Mucosa of descending colon (tissue), 3 donors: ENCODE data around the gene SH3GLB2. TPM values are rescaled to one million over a fixed set of nuclear protein-coding genes. Genes with fewer than 3 reads are reported as not detected.

Experiments used
- ATAC-seq: fragments of 200-7000 bp; cut with Tn5 transposase; one replicate; pipeline ENCODE4 v1.9.1; 2020; ENCODE audit warnings: mild to moderate bottlenecking, moderate library complexity
- DNase-seq, 3 donors: peaks; one replicate each; pipeline ENCODE4 v3.0.0-alpha.2; 2020
- H3K36me3 ChIP-seq: fragments of 200-600 bp; one replicate; pipeline ENCODE4 v1.8.0; 2021; ENCODE audit warnings: low read depth, mild to moderate bottlenecking
- H3K4me1 ChIP-seq: fragments of 200-600 bp; one replicate; pipeline ENCODE4 v1.8.0; 2021; ENCODE audit warnings: low read depth, mild to moderate bottlenecking
- H3K4me3 ChIP-seq: fragments of 200-600 bp; one replicate; pipeline ENCODE4 v1.8.0; 2021; ENCODE audit warnings: mild to moderate bottlenecking
- H3K9me3 ChIP-seq: fragments of 200-600 bp; one replicate; pipeline ENCODE4 v1.8.0; 2021; ENCODE audit warnings: mild to moderate bottlenecking
- intact Hi-C, 2 donors: fragments of 100-400 bp; cut with DNase I in 1 of 2; cut with micrococcal nuclease in 1 of 2; formaldehyde crosslinking; loops; one replicate each; pipeline versions ENCODE4 v1.11.0 to v1.11.1; 2022; cut with DNase I, micrococcal nuclease
- total RNA-seq, 3 donors: library from RNA; stranded (reverse); fragmentation: NEBNext Ultra II Directional in 2 of 3; extraction: Animal tissue kit (Norgen Biotek cat#: 25700) in 2 of 3; gene quantifications; one replicate each; pipeline versions ENCODE4 v1.2.1 to v1.2.4, GENCODE V29; 2021 to 2023
- TF ChIP-seq, protein P1 (sequence below): fragments of 200-600 bp; IDR thresholded peaks from one replicate; pipeline ENCODE4 v1.8.0; 2022; ENCODE audit warnings: antibody characterized with exemption, mild to moderate bottlenecking
- donor health status: DM: no; HTN: no; CAD: no; lungs with moderate emphysema.
- donor health status: DM: no; HTN: no; CAD: no.
- donor health status: DM: no; HTN: yes; CAD: no.

SH3GLB2 gene
- total RNA-seq, 3 donors from 2014 or later: 107 to 158 (median 128) TPM

DNA sequence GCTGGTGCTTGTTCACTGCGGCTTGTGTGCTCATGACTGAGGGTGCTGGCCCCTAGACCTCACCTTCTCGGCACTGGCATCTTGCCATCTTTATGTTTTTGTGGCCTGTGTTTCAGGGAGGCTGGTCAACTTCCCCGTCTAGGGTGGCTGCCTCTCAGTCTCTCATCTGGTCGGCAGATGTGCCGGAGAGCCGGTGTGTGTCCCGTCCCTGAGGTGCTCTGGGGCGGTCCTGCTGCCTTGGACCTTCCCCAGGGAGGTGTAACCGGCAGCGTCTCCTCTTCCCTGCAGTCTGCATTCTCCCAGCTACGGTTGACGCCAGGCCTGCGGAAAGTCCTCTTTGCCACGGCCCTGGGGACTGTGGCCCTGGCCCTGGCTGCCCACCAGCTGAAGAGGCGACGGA is 13.9 kb upstream of the SH3GLB2 start:
- no peak overlapping the region for H3K4me3 ChIP-seq
- no peak for ATAC-seq
- no peak for DNase-seq
- H3K9me3 ChIP-seq: no peaks in the 10 kb centered on the region
- TF ChIP-seq, protein P1, sequence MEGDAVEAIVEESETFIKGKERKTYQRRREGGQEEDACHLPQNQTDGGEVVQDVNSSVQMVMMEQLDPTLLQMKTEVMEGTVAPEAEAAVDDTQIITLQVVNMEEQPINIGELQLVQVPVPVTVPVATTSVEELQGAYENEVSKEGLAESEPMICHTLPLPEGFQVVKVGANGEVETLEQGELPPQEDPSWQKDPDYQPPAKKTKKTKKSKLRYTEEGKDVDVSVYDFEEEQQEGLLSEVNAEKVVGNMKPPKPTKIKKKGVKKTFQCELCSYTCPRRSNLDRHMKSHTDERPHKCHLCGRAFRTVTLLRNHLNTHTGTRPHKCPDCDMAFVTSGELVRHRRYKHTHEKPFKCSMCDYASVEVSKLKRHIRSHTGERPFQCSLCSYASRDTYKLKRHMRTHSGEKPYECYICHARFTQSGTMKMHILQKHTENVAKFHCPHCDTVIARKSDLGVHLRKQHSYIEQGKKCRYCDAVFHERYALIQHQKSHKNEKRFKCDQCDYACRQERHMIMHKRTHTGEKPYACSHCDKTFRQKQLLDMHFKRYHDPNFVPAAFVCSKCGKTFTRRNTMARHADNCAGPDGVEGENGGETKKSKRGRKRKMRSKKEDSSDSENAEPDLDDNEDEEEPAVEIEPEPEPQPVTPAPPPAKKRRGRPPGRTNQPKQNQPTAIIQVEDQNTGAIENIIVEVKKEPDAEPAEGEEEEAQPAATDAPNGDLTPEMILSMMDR: no peak
- peaks cover 6% of the 10 kb centered on the region for H3K36me3 ChIP-seq
- H3K4me1 ChIP-seq: peaks cover 17% of the 10 kb centered on the region
- intact Hi-C loops: no loop called here

DNA sequence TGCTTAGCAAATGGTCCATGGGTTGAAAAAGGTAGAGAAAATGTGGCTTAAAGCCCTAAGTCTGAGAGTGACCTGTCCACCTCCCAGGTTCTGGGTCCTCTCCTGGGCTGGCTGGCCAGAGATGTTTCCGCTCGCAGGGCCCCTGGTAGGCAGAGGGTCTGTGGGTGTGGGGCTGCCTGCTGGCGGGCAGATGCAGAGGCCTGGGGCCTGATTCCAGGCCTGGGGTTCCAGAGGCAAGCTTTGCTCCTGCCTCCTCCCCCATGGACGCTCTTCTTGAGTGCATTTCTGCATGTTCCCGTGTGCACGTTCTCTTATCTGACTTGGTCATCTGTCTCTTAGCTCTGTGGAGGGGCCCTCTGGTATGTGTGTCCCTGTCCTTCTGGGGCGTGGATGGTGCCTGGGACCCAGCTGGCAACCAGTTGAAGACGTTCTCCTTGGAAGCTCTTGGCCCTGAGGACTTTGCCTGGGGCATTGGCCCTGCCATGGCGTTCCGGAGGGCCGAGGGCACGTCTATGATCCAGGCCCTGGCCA is 12.0 kb upstream of the SH3GLB2 start:
- Histone ChIP-seq H3K4me1 (peaks cover 25% of the 10 kb centered on the region), H3K4me3 (no peak overlapping the region), H3K9me3 (no peaks in the 10 kb centered on the region), H3K36me3 (peaks cover 6% of the 10 kb centered on the region)
- DNase-seq: no peak
- ATAC-seq: no peak
- intact Hi-C loops: no loop called here
- TF ChIP-seq, protein P1: no peak

DNA sequence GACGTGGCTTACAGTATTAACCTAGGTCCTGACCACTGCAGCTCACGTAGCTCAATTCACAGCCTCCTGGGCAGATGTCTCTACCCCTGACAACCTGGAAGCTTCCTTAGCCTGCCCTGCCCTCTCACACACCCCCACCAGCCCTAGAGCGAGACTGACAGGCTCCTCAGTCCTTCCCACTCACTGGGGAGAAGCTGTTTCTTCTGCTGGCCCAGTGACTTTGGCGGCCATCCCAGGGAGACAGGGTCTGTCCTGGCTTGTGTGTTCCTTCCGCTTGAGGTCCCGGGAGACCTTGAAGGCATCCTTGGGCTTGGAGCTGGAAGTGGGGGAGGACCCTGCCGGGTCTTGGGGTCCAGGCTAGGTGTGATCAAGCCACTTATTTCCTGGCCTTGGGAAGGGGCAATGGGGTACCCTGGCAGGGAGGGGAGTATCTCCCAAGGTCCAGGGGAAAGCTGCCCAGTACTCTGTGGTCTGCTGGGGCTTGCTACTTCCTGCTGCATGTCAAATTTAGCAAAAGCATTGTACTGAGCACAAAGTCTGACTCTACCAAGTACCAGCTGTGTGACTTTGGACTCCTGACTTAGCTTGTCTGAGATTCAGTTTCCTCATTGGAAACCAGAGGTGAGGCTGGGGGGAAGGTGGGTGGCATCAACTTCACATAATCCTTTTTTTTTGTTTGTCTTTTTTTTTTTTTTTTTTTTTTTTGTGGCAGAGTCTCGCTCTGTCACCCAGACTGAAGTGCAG is 10.2 kb upstream of the SH3GLB2 start:
- intact Hi-C loops: no loop called here
- peak; percentile 7 for ATAC-seq
- H3K9me3 ChIP-seq: no peaks in the 10 kb centered on the region
- no peak for DNase-seq
- peaks cover 6% of the 10 kb centered on the region for H3K36me3 ChIP-seq
- H3K4me3 ChIP-seq: no peak overlapping the region
- TF ChIP-seq, protein P1: no peak
- peaks cover 25% of the 10 kb centered on the region for H3K4me1 ChIP-seq

DNA sequence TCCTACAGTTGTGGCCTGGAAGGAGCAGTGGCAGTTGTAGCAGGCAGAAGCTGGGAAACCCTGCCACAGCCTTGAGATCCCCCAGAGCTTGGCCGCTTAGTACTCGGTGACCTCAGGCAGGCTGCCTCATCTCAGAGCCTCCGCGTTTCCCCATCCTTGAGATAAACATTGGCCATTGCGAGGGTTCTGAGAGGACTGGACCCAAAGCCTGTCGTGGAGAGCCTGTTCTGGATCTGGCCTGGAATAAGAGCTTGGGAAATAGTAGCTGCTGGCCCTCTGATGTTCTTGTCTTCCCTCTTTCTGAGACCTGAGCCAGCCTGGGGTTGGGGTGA is 9.6 kb upstream of the SH3GLB2 start:
- no peak overlapping the region for H3K4me3 ChIP-seq
- H3K36me3 ChIP-seq: peaks cover 6% of the 10 kb centered on the region
- peaks cover 25% of the 10 kb centered on the region for H3K4me1 ChIP-seq
- no peak for DNase-seq
- intact Hi-C loops: no loop called here
- no peaks in the 10 kb centered on the region for H3K9me3 ChIP-seq
- ATAC-seq: no peak
- TF ChIP-seq, protein P1: no peak

DNA sequence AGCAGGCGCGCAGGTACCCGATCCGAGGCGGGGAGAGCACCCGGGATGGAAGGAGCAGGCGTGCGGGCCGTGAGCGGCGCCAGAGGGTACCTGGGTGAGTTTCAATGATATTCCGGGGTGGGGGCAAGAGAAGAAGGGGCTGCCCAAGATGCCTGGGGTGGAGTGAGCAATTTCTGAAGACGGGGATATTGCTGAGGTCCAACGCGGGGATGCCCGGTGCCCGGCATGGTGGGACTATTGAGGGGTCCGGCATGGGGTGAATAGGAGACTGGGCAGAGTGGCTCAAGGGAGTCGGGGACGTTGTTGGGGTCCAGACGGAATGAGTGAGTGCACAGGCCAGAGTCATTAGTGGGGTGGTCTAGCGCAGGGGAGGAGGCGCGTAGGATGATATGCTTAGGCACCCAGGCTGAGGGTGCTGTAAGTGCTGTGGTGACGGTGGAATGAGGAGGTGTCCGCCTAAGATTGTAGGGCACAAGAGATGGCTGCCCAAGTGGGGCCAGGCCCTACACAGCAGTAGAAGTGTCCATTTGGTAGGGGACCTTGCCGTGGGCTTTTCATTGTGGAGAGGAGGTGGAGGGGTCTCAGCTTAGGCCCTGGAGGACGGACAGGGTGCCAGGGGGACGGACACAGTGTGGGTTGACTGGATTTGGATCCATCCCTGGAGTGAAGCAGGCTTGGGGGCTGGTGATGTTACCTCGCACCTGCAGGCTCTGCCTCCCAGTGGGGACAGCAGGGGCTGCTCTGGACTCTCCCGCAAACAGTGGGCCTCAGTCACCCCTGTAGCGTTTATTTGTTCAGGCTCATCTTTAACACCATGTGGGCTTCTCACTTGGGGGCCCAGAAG is 9.0 kb upstream of the SH3GLB2 start:
- H3K36me3 ChIP-seq: peaks cover 6% of the 10 kb centered on the region
- H3K4me1 ChIP-seq: peaks cover 25% of the 10 kb centered on the region
- ATAC-seq: peak; percentile 6
- H3K4me3 ChIP-seq: peak overlapping the region; percentile 58
- H3K9me3 ChIP-seq: no peaks in the 10 kb centered on the region
- TF ChIP-seq, protein P1: no peak
- DNase-seq: peak in 1 of 3 donors; percentile 29
- intact Hi-C loops: no loop called here
